ENCODE measurements around the gene TFB1M.
"Not testable (repeated sequence)": the region's sequence is repeated elsewhere in the genome, so short reads cannot be mapped to it uniquely, and the experiment has no call there.

The TFB1M gene

DNA sequence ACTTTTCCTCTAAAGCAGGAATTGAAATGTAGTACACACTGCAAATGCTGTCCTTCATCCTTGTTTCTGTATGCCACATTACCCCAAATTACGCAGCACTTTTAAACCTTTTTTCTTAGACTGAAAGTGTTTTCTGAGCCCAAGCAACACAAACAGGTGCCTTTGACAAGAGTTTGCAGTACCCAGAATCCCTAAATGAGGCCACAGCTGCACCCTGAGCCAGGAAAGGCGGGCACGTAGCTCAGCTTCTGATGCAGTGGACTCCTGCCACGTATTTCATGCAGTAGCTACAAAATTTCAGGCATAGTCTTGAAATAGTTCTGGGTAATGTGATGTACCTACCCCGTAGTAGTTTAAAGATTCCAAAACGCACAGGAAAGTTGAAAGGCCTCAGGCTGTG is 81.4 kb downstream of the TFB1M start:
- no peak for DNase-seq

DNA sequence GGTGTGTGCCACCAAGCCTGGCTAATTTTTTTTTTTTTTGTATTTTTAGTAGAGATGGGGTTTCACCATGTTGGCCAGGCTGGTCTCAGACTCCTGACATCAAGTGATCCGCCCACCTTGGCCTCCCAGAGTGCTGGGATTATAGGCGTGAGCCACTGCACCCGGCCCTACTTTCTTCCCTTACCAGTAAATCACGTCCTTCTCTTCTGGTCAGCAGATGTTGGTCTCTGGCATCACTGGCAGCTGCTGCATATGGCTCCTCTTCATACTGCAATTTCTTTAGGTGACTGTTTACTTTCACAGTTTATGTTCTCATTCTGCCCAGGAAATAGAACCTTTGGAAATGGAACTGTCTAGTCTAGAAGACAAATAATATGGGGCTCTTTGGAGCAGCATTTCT is 83.3 kb downstream of the TFB1M start:
- DNase-seq: peak; percentile 38

DNA sequence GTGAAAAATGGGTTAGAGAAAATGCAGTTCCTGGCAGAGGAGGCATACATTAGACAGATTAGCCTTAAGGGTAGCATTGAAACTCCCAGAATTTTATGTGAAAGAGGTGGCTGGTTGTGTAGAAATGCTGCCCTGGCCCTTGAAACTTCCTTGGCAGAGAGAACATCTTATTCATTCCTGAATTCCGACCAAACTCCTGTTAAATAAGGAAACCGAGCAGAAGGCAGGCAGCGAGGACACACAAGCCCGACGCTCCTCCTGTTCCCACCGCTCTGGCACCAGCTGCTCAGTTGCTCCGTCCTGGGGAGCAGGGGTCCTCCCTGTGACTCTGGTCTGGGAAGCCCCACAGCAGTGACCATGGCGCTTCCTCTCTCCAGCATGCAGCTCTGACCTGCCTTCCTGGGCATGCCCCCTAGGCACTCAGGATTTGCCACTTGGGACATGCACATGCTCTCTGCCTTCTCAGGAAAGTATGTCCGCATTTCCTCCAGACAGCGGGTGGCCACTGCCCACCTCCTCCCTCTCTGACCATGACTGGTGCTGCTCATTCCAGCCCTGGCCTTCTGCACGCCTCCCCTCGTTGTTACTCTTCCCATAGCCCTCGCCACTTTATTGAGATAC is 85.6 kb downstream of the TFB1M start:
- DNase-seq: no peak

DNA sequence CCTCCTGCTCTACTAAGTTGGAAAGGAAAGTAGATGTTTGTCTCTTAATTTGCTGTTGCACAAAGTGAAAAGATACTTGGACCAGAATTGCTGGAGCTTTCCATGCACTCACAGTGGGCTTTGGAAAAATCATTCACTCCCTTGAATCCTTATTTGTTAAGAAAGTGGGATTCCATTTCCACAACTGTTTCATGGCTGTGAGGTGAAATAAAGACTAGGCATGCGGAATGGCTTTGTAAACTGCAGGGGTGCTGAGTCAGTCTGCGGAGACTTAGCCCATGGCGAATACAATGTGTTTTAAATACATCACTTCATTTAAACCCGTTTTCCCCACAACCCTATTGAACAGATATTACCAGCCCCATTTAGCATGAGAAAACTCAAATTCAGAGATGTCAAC is 87.2 kb downstream of the TFB1M start:
- no peak for DNase-seq

DNA sequence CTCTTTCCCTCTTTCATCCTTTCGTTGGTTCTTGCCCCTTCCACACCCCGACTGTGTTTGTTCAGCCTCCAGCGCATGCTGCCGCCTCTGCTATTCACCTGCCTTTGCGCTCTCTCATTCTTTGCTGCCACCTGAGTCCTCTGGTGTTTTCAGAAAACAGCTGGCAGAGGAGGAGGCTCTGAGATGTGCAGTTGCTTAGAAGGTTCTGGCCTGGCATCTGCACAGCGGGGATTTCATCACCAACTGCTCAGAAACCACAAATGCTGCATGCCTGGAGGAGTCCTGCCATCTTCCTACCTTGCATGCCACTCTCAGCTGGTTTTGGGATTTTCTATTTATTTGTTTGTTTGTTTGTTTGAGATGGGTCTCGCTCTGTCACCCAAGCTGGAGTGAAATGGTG is 89.7 kb downstream of the TFB1M start:
- no peak for DNase-seq

DNA sequence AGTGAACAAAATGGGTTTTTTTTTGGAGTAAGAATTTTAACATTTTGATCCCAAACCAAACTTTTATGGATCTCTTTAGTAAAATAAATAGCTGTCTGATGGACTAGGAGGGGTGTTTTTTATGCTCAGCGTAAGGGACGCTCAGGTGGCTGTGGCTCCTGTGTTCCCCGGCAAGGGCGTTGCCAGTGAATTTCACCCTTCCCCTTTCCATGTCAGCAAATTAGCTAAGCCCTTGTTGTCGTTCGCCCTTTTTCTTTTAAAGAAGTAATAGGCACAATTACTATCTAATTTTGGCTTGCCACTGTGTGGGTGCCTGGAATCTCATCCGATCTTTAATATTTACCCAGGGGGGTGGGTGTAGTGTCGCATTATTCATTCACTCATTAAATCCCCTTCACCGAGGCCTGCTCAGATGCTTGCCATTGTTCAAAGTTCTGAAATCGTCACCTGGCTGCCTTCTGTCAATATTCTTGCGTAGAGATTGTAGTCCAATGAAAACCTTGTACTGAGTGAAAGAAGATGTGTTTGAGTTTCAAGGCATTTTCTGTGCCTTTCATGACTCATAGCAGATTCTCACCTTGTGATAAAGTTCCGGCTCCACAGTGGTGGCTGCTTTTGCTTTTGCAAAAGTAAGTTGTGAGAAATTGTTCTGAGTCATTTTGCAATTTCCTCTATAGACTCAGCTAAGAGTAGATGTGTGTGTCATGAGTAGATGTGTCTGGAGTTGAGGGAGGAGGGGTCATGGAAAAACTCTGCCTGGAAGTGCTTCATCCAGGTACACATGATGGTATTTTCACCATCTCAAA is 90.4 kb downstream of the TFB1M start:
- no peak for DNase-seq

DNA sequence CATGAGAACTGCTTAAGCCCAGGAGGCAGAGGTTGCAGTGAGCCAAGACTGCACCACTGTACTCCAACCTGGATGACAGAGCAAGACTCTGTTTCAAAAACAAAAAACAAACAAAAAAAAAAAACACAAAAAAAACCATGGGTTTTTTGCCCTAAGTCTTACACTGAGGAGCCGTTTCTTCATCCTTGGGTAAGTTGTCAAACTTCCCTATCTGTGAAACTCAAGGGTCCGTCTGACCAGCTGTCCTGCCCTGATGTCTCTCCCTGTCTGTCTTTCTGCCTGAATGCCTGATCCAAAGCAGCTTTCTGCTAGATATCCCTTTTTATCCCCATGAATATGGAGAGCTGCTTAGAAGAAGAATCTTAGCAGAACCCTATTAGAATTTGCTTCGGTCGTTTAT is 91.8 kb downstream of the TFB1M start:
- DNase-seq: no peak

DNA sequence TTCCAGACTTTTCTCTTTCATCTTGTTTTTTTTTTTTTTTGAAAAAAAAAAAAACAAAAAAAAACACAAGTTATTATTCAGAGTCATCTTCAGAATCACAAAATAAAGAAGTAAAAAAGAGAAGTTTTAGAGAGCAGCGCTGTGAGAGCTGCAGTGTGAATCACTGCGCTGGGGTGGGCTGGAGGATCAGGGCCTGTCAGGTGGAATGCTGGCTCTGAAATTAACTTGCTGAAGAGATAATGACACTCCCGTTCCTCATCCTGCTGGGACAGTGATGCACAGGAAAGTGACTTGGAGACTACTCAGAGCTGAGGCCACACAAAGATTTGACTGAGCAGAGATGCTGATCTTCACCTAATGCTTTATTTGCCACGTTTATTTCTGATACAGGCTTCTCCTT is 93.2 kb downstream of the TFB1M start:
- no peak for DNase-seq

DNA sequence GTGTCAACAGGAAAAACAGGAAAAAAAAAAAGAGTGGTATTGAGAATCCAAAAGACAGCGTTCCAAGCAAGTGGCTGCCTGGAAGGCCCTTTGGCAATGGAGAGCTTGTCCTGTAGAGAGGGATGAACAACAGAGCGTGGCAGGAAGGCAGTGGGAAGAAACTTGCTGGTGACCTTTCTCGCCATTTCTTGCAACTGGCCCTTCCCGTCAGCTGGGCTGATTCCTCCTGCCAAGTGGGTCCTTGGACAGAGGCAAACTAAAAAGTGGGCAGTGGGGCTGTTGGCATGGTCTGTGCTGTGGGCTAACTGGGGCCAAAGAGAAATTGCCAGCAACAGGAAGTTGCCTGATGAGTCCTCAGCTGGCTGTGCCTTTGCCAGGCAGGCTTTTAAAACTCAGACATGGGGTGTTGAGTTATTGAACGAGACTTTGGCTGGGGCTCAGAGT is 94.4 kb downstream of the TFB1M start:
- DNase-seq: no peak

DNA sequence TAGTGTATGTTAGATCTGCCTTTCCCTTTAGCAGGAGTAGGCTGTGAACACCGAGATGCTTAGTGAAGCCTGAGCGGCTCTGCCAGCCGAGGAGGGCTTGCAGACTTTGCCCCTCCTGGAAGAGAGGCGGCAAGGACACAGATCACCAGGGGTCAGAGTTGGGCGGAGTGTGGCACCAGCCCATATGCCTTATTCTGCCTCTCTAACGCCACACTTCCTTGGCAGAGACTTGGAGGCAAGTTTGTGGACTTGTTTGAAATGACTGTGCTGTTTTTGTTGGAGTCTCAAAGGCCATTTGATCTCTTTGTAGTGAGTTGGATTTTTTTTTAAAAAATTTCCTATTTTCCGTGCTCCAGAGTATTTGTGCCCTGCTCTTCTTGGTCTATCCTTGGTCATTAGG is 95.0 kb downstream of the TFB1M start:
- no peak for DNase-seq

DNA sequence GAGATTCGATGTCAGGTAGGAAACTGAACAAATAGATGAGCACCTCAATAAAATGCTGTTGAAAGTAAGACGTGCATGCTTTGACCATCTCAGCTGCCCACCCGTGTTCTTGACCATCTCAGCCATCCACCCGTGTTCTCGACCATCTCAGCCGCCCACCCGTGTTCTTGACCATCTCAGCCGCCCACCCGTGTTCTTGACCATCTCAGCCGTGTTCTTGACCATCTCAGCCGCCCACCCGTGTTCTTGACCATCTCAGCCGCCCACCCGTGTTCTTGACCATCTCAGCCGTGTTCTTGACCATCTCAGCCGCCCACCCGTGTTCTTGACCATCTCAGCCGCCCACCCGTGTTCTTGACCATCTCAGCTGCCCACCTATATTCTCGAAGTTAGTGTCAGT is 95.6 kb downstream of the TFB1M start:
- not testable (repeated sequence) for DNase-seq

DNA sequence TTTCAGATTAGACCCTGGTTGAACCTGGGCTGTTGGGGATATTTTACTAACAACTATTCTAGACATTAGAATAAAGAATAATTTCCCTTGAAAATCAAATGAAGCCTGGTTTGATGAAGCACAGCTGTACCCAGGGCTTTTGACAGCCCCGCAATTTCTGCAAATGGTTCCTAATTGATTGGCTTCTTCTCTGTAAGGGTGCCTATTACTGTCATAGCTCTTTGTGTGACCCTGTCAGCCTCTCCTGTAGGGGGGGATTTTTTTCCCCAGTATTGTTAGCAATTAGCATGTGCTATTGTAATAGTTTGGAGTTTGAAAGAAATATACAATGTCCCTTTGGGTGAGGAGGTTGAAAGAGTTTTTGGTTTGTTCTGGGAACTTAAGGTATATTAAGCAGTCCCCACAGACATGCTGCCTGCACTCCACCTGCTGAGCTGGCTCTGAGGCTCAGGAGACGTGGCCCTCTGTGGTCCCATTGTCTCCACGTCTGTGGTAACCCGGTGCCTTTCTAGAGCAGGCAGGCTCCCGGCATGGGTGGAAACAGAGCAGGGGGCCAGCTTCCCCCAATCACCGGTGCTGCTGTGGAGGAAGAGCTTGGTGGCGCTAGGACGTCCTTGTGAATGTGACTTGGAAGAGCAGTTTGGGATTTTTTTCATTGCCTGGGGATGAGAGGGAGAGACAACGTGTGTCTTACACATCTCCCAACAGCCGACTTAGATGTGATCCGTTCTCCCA is 97.8 kb downstream of the TFB1M start:
- DNase-seq: no peak

DNA sequence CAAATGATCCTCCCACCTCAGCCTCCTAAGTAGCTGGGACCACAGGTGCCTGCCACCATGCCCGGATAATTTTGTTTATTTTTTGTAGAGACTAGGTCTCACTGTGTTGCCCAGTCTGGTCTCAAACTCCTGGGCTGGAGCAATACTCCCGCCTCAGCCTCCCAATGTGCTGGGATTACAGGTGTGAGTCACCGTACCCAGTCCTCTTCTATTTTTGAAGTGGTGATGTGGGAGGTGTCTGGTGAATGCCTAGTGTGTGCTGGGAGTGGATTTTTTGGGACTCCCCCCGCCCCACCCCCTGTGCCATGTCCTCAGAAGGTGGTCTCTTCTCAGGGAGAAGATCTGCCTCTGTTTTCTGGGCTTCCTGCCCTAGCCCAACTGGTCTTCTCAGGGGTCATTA is 98.4 kb downstream of the TFB1M start:
- DNase-seq: no peak

DNA sequence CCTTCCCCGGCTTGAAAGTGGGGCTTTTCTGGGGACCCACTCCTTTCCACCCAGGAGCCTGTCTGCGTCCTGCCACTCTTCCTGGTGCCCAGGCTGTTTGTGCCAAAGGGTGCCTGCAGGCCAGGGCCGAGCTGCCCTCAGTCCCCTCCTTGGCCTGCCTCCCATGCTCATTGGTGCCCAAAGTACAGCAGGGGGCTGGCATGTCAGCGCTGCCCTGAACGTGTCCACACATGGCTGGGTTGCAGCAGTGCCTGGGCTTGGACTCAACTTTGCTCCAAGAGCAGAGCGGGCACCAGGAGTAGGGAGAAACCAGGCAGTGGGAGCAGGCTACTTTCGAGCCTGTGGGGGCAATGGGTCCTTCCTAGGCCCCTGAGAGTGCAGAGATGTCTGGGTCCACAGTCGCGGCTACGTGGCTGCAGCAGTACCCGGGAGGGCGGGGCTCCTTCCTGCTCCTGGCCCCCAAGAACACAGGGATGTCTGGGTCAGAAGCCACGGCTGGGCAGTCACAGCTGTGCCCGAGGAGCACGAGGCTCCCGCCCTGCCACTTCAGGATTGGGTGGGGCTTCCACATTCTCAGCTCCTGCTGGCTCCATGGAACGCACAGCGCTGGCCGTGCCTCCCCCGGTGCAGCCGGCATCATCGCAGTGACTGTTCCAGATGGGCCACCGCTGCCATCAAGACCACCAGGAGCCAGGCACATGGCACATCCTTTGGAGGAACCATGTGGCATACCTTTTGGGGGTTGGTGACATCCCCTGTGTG is 100.5 kb downstream of the TFB1M start:
- DNase-seq: no peak

DNA sequence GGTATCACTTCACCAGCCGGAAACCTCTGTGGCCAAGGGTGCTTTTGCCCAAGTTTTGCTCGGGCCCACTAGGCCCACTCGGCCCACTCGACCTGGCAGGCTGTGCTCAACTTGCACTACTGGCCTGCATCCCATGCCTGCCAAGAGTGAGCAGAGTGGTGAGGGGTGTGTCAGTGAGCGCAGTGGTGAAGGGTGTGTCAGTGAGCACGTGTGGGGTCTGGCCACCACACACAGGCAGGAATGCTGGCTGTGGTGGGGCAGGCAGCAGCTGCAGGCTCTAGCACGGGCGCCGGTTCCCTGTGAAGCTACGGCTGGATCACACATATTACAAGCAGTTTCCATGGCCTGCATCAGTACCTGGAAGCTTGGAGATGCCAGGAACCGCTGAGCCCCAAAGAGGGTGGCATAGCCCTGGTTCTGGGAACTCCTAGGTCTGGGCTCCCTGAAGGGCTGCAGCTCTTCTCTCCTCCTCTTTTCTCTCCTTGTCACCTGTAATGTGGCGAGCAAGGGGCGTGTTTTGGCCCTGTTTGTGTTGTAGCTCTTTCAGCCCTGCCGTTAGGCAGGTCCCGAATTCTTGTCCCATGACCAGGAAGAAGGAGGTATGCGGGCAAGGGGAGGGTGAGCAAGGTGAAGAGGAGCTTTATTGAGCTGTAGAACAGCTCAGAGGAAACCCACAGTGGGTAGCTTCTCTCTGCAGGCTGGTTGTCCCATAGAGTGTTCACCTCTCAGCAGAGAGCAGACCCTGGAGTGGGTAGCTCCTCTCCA is 101.5 kb downstream of the TFB1M start:
- DNase-seq: no peak

DNA sequence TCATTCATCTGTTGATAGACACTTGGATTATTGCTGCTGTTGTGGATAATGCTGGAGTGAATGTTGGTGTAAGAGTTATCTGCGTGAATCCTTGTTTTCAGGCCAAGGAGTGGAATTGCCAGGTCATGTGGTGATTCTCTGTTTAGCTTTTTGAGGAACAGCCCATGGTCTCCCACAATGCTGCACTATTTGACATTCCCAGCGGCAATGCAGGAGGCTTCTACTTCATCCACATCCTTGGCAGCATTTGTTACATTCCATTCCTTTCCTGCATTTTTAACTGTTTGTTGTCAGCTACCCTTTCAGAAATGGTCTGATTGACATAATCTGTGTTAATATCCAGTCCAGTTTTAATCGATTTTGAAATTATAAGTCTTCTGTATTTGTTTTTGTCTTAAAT is 102.2 kb downstream of the TFB1M start:
- DNase-seq: no peak

DNA sequence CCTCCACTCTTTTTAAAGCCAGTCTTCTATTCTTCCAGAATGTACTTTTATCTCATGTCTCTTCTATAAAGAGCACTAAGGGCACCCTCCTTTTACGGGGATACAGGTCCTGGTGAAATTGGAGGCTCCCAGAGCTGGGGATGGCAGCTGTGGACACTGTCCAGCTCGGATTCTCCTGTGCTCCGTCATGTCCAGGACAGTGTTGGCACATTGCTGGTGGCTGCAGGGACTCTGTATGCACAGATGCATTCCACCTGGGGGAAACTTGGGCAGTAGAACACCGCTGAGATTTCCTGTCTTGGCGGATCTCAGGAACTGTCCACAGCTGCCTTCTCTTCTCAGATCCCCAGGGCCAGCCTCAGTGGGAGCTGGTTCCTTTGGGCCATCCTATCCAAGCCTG is 107.1 kb downstream of the TFB1M start:
- DNase-seq: no peak

Measured in SHP77 treated with DMSO at 0.1 percent for 48 hours (cell line).